Stomach (tissue), 4 donors: ENCODE data around the gene CTCF.
A peak's percentile ranks its signal among the peaks of the same experiment; 100 is the strongest.

Experiments
- CTCF ChIP-seq, 7 experiments: fragments of 450-650 bp in 4 of 7; fragments of 200-600 bp in 3 of 7; sonication (generic) in 3 of 7; IDR thresholded peaks; one replicate each; pipeline ENCODE4 v1.5.1; 2016 to 2019; ENCODE audit warnings: antibody characterized with exemption in 7 of 7, control low read depth in 2 of 7, mild to moderate bottlenecking in 1 of 7
- EP300 ChIP-seq: sonication (generic); formaldehyde crosslinking; IDR thresholded peaks from one replicate; pipeline ENCODE4 v1.6.1; 2017; ENCODE audit warnings: antibody characterized with exemption

GRCh38 chr16:67562918-67563707, 787 bp downstream of the CTCF start:
- TF ChIP-seq CTCF (IDR thresholded peaks at IDR 0.05) (peak in 2 of 7 experiments; percentile 3 to 12), EP300 (no peak)
